HG02763 (cell line): ENCODE results near the gene FANCD2OS.
"Not testable (repeated sequence)": the region's sequence is repeated elsewhere in the genome, so short reads cannot be mapped to it uniquely, and the experiment has no call there.

Experiments used
- ATAC-seq: cut with Tn5 transposase; IDR thresholded peaks from one replicate; pipeline ENCODE4 v1.9.1; 2021; ENCODE audit warnings: mild to moderate bottlenecking, moderate library complexity; ENCODE audit not compliant: unreplicated experiment

The FANCD2OS gene

GRCh38 chr3:10108091-10108490, at the start of gene FANCD2OS:
FANCD2OS (minus strand) TSS chr3:10108255; CDS start chr3:10104774, 3,481 bp downstream.
- no peak for ATAC-seq

GRCh38 chr3:10157031-10157430, 49.0 kb upstream of the FANCD2OS start:
- no peak for ATAC-seq

- ATAC-seq, result no peak
These were observed 47.6 kb upstream of the FANCD2OS start for GRCh38 chr3:10155658-10156057.

GRCh38 chr3:10155123-10155472, 47.0 kb upstream of the FANCD2OS start:
- ATAC-seq, result no peak

GRCh38 chr3:10154335-10155122, 46.5 kb upstream of the FANCD2OS start:
- ATAC-seq, result no peak

- no peak for ATAC-seq
These were observed 42.9 kb upstream of the FANCD2OS start for GRCh38 chr3:10150987-10151386.

GRCh38 chr3:10149226-10149625, 41.2 kb upstream of the FANCD2OS start:
- ATAC-seq, result no peak

GRCh38 chr3:10145685-10146084, 37.6 kb upstream of the FANCD2OS start:
- ATAC-seq, result no peak

- no peak for ATAC-seq
These were observed 34.9 kb upstream of the FANCD2OS start for GRCh38 chr3:10142707-10143560.

GRCh38 chr3:10140996-10141546, 33.0 kb upstream of the FANCD2OS start:
- ATAC-seq, result no peak

- ATAC-seq, result no peak
These were observed 29.1 kb upstream of the FANCD2OS start for GRCh38 chr3:10137178-10137577.

- no peak for ATAC-seq
These were observed 28.5 kb upstream of the FANCD2OS start for GRCh38 chr3:10136426-10137005.

GRCh38 chr3:10135872-10136271, 27.8 kb upstream of the FANCD2OS start:
- not testable (repeated sequence) for ATAC-seq

GRCh38 chr3:10122724-10123123, 14.7 kb upstream of the FANCD2OS start:
- ATAC-seq, result no peak

GRCh38 chr3:10121064-10121463, 13.0 kb upstream of the FANCD2OS start:
- ATAC-seq, result no peak

- no peak for ATAC-seq
These were observed 11.3 kb upstream of the FANCD2OS start for GRCh38 chr3:10119376-10119775.

GRCh38 chr3:10116928-10117327, 8.9 kb upstream of the FANCD2OS start:
- no peak for ATAC-seq

GRCh38 chr3:10116138-10116460, 8.0 kb upstream of the FANCD2OS start:
- ATAC-seq, result peak; percentile 7

GRCh38 chr3:10115326-10116137, 7.5 kb upstream of the FANCD2OS start, which contains the start of gene BRK1:
BRK1 (plus strand) TSS chr3:10115675; CDS start chr3:10115702, 27 bp downstream.
- peak; percentile 96 for ATAC-seq

- no peak for ATAC-seq
These were observed 1.1 kb downstream of the FANCD2OS start for GRCh38 chr3:10106919-10107318.

- ATAC-seq, result no peak
These were observed 9.0 kb downstream of the FANCD2OS start for GRCh38 chr3:10099041-10099440.
